Activated CD8-positive, alpha-beta T cell treated with anti-CD3 and anti-CD28 coated beads for 36 hours (primary cell): ENCODE measurements around the gene LIFR. TPM values are rescaled to one million over a fixed set of nuclear protein-coding genes. Genes with fewer than 3 reads are reported as not detected.

ENCODE experiments used
- ATAC-seq: fragments of 200-7000 bp; cut with Tn5 transposase; one replicate; pipeline ENCODE4 v1.10.0; 2021; ENCODE audit warnings: mild to moderate bottlenecking, moderate library complexity
- CTCF ChIA-PET: fragments of 350-600 bp; sonication (Branson Sonifier 250); formaldehyde crosslinking; loops from one replicate; lab custom pipeline; 2021; ENCODE audit warnings: antibody characterized with exemption; lab: Charles Lee
- POLR2A ChIA-PET: fragments of 350-600 bp; sonication (Branson Sonifier 250); formaldehyde crosslinking; loops from one replicate; lab custom pipeline; 2021; ENCODE audit warnings: antibody characterized with exemption; lab: Charles Lee
- DNase-seq: peaks from one replicate; pipeline ENCODE4 v3.0.0-alpha.2; 2020
- H3K27ac Mint-ChIP-seq: one replicate; pipeline ENCODE4 v1.8.0; 2021; ENCODE audit warnings: mild to moderate bottlenecking, mixed read lengths
- H3K27me3 Mint-ChIP-seq: one replicate; pipeline ENCODE4 v1.8.0; 2021; ENCODE audit warnings: mixed read lengths
- H3K36me3 Mint-ChIP-seq: one replicate; pipeline ENCODE4 v1.8.0; 2021; ENCODE audit warnings: low read depth, mixed read lengths
- H3K4me1 Mint-ChIP-seq: one replicate; pipeline ENCODE4 v1.8.0; 2021; ENCODE audit warnings: low read depth, mixed read lengths
- H3K4me3 Mint-ChIP-seq: one replicate; pipeline ENCODE4 v1.8.0; 2021; ENCODE audit warnings: mild to moderate bottlenecking, moderate library complexity, mixed read lengths
- H3K9me3 Mint-ChIP-seq: one replicate; pipeline ENCODE4 v1.8.0; 2021; ENCODE audit warnings: mixed read lengths
- intact Hi-C: fragments of 100-400 bp; cut with micrococcal nuclease; formaldehyde crosslinking; loops from one replicate; pipeline ENCODE4 v1.10.0; 2022
- total RNA-seq, 2 experiments: library from RNA; stranded (reverse); gene quantifications; one replicate each; pipeline ENCODE4 v1.2.3, GENCODE V29; 2021
- TF ChIP-seq, protein P1 (sequence below): fragments of 200-600 bp; IDR thresholded peaks from one replicate; pipeline ENCODE4 v1.8.0; 2022; ENCODE audit warnings: antibody characterized with exemption, mild to moderate bottlenecking

The LIFR gene
- total RNA-seq, 2 experiments from 2014 or later = not detected

DNA sequence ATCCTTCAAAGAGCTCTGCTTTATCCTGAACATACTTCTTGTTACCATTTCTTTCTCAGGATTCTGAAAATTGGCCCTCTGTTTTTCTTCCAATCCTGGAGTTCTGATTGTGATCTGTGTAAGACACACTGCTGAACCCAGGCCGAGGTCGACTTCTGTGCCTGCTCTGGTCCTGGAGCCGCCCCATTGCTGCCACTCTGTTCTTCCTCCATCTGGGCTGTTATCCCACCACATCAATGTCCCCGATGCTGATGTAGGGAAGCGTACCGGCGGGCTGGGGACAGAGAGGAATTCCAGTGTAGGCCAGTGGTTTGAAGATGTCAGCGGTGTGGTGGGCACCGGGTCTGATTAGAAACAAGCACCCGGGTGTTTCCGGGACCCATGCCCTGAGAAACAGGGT lies 102.5 kb downstream of the LIFR start:
- Mint-ChIP-seq H3K27me3 (peaks cover 70% of the 10 kb centered on the region), H3K27ac (no peak overlapping the region), H3K9me3 (no peaks in the 10 kb centered on the region), H3K36me3 (no peaks in the 10 kb centered on the region), H3K4me3 (no peak overlapping the region), H3K4me1 (peaks cover 27% of the 10 kb centered on the region)
- DNase-seq (no peak), ATAC-seq (no peak)
- TF ChIP-seq, protein P1, sequence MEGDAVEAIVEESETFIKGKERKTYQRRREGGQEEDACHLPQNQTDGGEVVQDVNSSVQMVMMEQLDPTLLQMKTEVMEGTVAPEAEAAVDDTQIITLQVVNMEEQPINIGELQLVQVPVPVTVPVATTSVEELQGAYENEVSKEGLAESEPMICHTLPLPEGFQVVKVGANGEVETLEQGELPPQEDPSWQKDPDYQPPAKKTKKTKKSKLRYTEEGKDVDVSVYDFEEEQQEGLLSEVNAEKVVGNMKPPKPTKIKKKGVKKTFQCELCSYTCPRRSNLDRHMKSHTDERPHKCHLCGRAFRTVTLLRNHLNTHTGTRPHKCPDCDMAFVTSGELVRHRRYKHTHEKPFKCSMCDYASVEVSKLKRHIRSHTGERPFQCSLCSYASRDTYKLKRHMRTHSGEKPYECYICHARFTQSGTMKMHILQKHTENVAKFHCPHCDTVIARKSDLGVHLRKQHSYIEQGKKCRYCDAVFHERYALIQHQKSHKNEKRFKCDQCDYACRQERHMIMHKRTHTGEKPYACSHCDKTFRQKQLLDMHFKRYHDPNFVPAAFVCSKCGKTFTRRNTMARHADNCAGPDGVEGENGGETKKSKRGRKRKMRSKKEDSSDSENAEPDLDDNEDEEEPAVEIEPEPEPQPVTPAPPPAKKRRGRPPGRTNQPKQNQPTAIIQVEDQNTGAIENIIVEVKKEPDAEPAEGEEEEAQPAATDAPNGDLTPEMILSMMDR = no peak
- POLR2A ChIA-PET = no interaction called here
- intact Hi-C loops = no loop called here
- CTCF ChIA-PET = interaction anchor here (1.8 to 4.8 kb wide), 3 partner anchors 12 to 71 kb away, joined by 8 to 39 read pairs (median 14); no protein-coding TSS in a partner anchor

DNA sequence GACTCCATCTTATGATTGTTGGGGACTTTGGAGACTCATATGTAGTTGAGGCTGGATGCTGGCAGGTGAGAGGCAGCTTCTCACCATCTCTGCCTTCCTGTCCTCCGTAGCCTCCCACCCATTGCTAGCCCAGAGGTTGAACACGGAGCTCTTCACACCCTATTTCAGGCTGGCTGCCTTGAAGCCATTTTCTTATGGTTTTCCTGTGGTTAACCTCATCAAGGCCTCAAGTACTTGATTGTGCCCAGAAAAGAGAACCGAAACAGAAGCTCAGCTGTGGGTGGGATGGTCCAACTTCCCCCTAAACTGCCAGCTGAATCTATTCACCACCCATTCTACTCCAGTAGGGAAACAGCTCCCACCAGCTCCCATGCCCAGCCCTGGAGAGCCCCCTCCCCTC lies 102.9 kb downstream of the LIFR start:
- ChIA-PET POLR2A (no interaction called here), CTCF (interaction anchor here (1.0 to 4.8 kb wide), 5 partner anchors 12 to 70 kb away, joined by 3 to 39 read pairs (median 8); no protein-coding TSS in a partner anchor)
- peak overlapping the region; percentile 31 for H3K27ac Mint-ChIP-seq

DNA sequence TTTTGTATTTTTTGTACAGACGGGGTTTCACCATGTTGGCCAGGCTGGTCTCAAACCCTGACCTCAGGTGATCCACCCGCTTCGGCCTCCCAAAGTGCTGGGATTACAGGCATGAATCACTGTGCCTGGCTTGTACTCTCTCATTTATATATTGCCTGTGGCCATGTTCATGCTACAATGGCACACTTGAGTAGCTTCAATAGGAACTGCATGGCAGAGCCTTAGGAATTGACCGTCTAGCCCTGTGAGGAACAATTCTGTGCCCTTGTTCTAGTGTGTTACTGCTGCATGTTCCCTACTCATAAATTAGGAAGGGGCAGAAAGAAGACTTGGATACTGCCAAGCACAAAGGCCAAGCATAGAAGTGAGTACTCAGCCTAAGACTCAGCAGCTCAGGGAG lies 104.2 kb downstream of the LIFR start:
- POLR2A ChIA-PET = no interaction called here
- intact Hi-C loops = no loop called here
- H3K27ac Mint-ChIP-seq = no peak overlapping the region
- TF ChIP-seq, protein P1 = no peak
- CTCF ChIA-PET = interaction anchor here (0.6 to 4.8 kb wide), 5 partner anchors 11 to 972 kb away, joined by 3 to 39 read pairs (median 3); no protein-coding TSS in a partner anchor
- no peak for DNase-seq
- H3K36me3 Mint-ChIP-seq = no peaks in the 10 kb centered on the region
- H3K9me3 Mint-ChIP-seq = no peaks in the 10 kb centered on the region
- H3K4me1 Mint-ChIP-seq = peaks cover 27% of the 10 kb centered on the region
- ATAC-seq = no peak
- H3K4me3 Mint-ChIP-seq = no peak overlapping the region
- H3K27me3 Mint-ChIP-seq = peaks cover 65% of the 10 kb centered on the region

More for the DNA sequence above, 102.9 kb downstream of the LIFR start:
- DNase-seq (peak; percentile 74), ATAC-seq (peak; percentile 96)
- TF ChIP-seq, protein P1 = no peak
- no peaks in the 10 kb centered on the region for H3K9me3 Mint-ChIP-seq
- H3K27me3 Mint-ChIP-seq = peaks cover 71% of the 10 kb centered on the region
- intact Hi-C loops = no loop called here
- no peaks in the 10 kb centered on the region for H3K36me3 Mint-ChIP-seq
- H3K4me3 Mint-ChIP-seq = no peak overlapping the region
- peaks cover 27% of the 10 kb centered on the region for H3K4me1 Mint-ChIP-seq

DNA sequence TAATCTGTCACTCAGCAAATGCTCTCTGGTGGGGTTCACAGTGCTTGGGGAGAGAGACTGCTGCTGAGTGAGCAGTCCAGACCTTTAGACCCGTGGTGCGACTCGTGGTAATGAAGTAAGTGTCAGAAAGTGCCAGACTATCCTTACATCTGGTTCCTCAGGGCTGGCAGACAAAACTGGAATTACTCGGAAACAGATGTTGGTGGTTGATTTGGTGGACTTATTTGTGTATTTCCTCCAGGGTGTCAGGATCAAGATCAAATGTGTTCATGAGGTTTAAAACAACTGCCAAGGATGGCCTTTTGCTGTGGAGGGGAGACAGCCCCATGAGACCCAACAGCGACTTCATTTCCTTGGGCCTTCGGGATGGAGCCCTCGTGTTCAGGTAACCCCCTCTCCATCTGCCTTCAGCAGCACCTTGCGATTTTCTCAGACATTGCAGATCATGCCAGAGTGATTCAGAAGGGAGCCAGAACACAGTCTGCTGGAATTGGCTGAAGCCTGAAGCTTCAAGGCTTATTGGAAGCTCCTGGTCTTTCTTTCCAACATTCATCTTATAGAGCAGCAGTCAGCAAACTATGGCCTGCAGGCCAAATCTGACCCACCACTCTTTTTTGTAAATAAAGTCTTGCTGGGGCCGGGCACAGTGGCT lies 105.2 kb downstream of the LIFR start:
- Mint-ChIP-seq H3K27me3 (peaks cover 67% of the 10 kb centered on the region), H3K4me3 (no peak overlapping the region), H3K27ac (no peak overlapping the region), H3K9me3 (no peaks in the 10 kb centered on the region), H3K4me1 (peaks cover 27% of the 10 kb centered on the region), H3K36me3 (no peaks in the 10 kb centered on the region)
- POLR2A ChIA-PET = no interaction called here
- TF ChIP-seq, protein P1 = no peak
- CTCF ChIA-PET = interaction anchor here (3.3 to 4.8 kb wide), 2 partner anchors 10 to 30 kb away, joined by 14 to 39 read pairs; no protein-coding TSS in a partner anchor
- no peak for ATAC-seq
- no peak for DNase-seq
- intact Hi-C loops = no loop called here

DNA sequence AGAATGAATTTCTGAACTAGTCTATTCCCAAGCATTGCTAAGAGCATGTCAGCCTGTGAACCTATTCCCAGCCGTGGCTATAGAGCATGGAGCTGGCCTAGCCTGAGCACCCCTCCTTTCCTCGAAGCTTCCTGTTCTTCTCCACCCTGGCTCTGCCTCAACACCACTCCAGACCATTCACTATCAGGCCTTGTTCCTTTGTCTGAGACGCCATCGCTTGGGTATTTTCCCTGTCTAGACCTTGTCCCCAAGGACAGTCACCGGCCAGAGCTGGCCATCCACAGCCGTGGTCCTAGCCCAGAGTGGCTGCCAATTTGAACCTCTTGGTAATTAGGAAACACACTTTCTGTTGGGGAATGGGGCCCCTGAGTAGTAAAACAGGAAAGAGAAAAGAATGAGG lies 105.8 kb downstream of the LIFR start:
- TF ChIP-seq, protein P1 = no peak
- no peak for DNase-seq
- no peaks in the 10 kb centered on the region for H3K36me3 Mint-ChIP-seq
- no peak overlapping the region for H3K27ac Mint-ChIP-seq
- H3K9me3 Mint-ChIP-seq = no peaks in the 10 kb centered on the region
- H3K4me3 Mint-ChIP-seq = no peak overlapping the region
- ChIA-PET POLR2A (no interaction called here), CTCF (interaction anchor here (4.8 kb wide), 1 partner anchor 9 kb away, joined by 39 read pairs; no protein-coding TSS in a partner anchor)
- peaks cover 25% of the 10 kb centered on the region for H3K4me1 Mint-ChIP-seq
- no peak for ATAC-seq
- peaks cover 65% of the 10 kb centered on the region for H3K27me3 Mint-ChIP-seq
- intact Hi-C loops = no loop called here
